A673 (cell line): Measurements from ENCODE around the gene LRP1B. TPM values are rescaled to one million over a fixed set of nuclear protein-coding genes. Genes with fewer than 3 reads are reported as not detected.

Experiments used
- BruUV-seq: library from RNA; stranded (reverse); fragments of 400-500 nt; replicated peaks from 2 replicates; lab custom pipeline; 2021; lab: Mats Ljungman, UMichigan
- CTCF ChIA-PET: fragments of 300-600 bp; sonication (Branson Sonifier 250); formaldehyde crosslinking; loops from one replicate; lab custom pipeline; 2022; ENCODE audit warnings: antibody characterized with exemption; lab: Charles Lee
- POLR2A ChIA-PET: fragments of 300-600 bp; sonication (Branson Sonifier 250); formaldehyde crosslinking; loops from one replicate; lab custom pipeline; 2022; ENCODE audit warnings: antibody characterized with exemption; ENCODE audit not compliant: low non-redundant PET; lab: Charles Lee
- DNase-seq: peaks from one replicate; pipeline ENCODE4 v3.0.0-alpha.2; 2015; ENCODE audit warnings: low spot score
- H3K27ac ChIP-seq: fragments of 200-600 bp; sonication (generic); 2 replicates; pipeline ENCODE4 v1.5.1; 2016; ENCODE audit warnings: mixed run types, low read depth, mild to moderate bottlenecking, mixed read lengths, antibody characterized with exemption, low read length; ENCODE audit not compliant: poor library complexity, severe bottlenecking
- H3K27me3 ChIP-seq: fragments of 200-600 bp; sonication (generic); replicated peaks from 2 replicates; pipeline ENCODE4 v1.6.1; 2017; ENCODE audit warnings: mixed run types, low read depth, mild to moderate bottlenecking, mixed read lengths, antibody characterized with exemption, low read length; ENCODE audit not compliant: insufficient read depth, poor library complexity
- H3K36me3 ChIP-seq: fragments of 200-600 bp; sonication (generic); 2 replicates; pipeline ENCODE4 v1.6.1; 2016; ENCODE audit warnings: mixed run types, mild to moderate bottlenecking, mixed read lengths, antibody characterized with exemption, low read length; ENCODE audit not compliant: insufficient read depth, poor library complexity, severe bottlenecking
- H3K4me1 ChIP-seq: fragments of 200-600 bp; sonication (generic); 2 replicates; pipeline ENCODE4 v1.6.1; 2017; ENCODE audit warnings: mixed run types, mild to moderate bottlenecking, mixed read lengths, antibody characterized with exemption, low read length; ENCODE audit not compliant: insufficient read depth, poor library complexity, severe bottlenecking
- H3K4me3 ChIP-seq: fragments of 200-600 bp; sonication (generic); 2 replicates; pipeline ENCODE4 v1.5.1; 2016; ENCODE audit warnings: low read depth, mixed run types, mild to moderate bottlenecking, mixed read lengths, low read length; ENCODE audit not compliant: poor library complexity, severe bottlenecking
- H3K9me3 ChIP-seq: fragments of 200-600 bp; sonication (generic); 2 replicates; pipeline ENCODE4 v1.6.1; 2016; ENCODE audit warnings: mixed run types, low read depth, mild to moderate bottlenecking, mixed read lengths, antibody characterized with exemption, low read length; ENCODE audit not compliant: poor library complexity, severe bottlenecking
- CTCF ChIP-seq: fragments of 300-800, 200-600 bp; sonication (generic); conservative IDR thresholded peaks from 2 replicates; pipeline ENCODE4 v1.5.1; 2017; ENCODE audit warnings: low read depth, mild to moderate bottlenecking, antibody characterized with exemption, low read length, moderate library complexity, mixed read lengths
- EZH2 ChIP-seq: fragments of 200-600 bp; sonication (generic); IDR thresholded peaks from 2 replicates; pipeline ENCODE4 v1.6.1; 2017; ENCODE audit warnings: borderline replicate concordance, low read depth, mild to moderate bottlenecking, mixed read lengths, antibody characterized with exemption, low read length; ENCODE audit not compliant: poor library complexity, severe bottlenecking
- intact Hi-C: fragments of 100-400 bp; cut with micrococcal nuclease; formaldehyde crosslinking; loops from one replicate; pipeline ENCODE4 v1.10.0; 2022; ENCODE audit not compliant: unreplicated experiment
- total RNA-seq: library from RNA; stranded (reverse); gene quantifications from 2 replicates; pipeline ENCODE4 v1.2.3, GENCODE V29; 2021

Gene LRP1B
- total RNA-seq, 1 experiment from 2014 or later: 9.9 TPM

- H3K27ac ChIP-seq: no peak overlapping the region
- no peak overlapping the region for H3K4me3 ChIP-seq
- ChIA-PET CTCF (interaction anchor here (0.6 kb wide), 1 partner anchor 8 kb away, joined by 7 read pairs; no protein-coding TSS in a partner anchor), POLR2A (no interaction called here)
- H3K9me3 ChIP-seq: no peaks in the 10 kb centered on the region
- no TSS peak for BruUV-seq
- intact Hi-C loops: no loop called here
- H3K27me3 ChIP-seq: no peaks in the 10 kb centered on the region
- H3K4me1 ChIP-seq: peaks cover 3% of the 10 kb centered on the region
- no peaks in the 10 kb centered on the region for H3K36me3 ChIP-seq
- TF ChIP-seq CTCF: no peak
- TF ChIP-seq EZH2: no peak
- DNase-seq: no peak
Observed at GRCh38 chr2:140804700-140805260, 1326.0 kb downstream of the LRP1B start.

GRCh38 chr2:140801311-140801710 is 1329.5 kb downstream of the LRP1B start:
- CTCF ChIA-PET: no interaction called here
- no peaks in the 10 kb centered on the region for H3K9me3 ChIP-seq
- H3K4me1 ChIP-seq: peaks cover 3% of the 10 kb centered on the region
- POLR2A ChIA-PET: interaction anchor here (0.7 kb wide), 1 partner anchor 438 kb away, joined by 3 read pairs; no protein-coding TSS in a partner anchor
- no peak overlapping the region for H3K4me3 ChIP-seq
- BruUV-seq: no TSS peak
- no peaks in the 10 kb centered on the region for H3K36me3 ChIP-seq
- no peak for DNase-seq
- intact Hi-C loops: no loop called here
- H3K27ac ChIP-seq: no peak overlapping the region
- no peaks in the 10 kb centered on the region for H3K27me3 ChIP-seq
- TF ChIP-seq CTCF (no peak), EZH2 (no peak)

GRCh38 chr2:140797718-140798117 is 1333.1 kb downstream of the LRP1B start:
- H3K27me3 ChIP-seq: no peaks in the 10 kb centered on the region
- ChIA-PET CTCF (no interaction called here), POLR2A (no interaction called here)
- H3K4me3 ChIP-seq: no peak overlapping the region
- TF ChIP-seq EZH2 (no peak), CTCF (no peak)
- no peaks in the 10 kb centered on the region for H3K36me3 ChIP-seq
- no peak overlapping the region for H3K27ac ChIP-seq
- H3K4me1 ChIP-seq: no peaks in the 10 kb centered on the region
- H3K9me3 ChIP-seq: no peaks in the 10 kb centered on the region
- no peak for DNase-seq
- no TSS peak for BruUV-seq
- intact Hi-C loops: no loop called here
